ENCODE results near the gene SLC9A1.

Gene SLC9A1

DNA sequence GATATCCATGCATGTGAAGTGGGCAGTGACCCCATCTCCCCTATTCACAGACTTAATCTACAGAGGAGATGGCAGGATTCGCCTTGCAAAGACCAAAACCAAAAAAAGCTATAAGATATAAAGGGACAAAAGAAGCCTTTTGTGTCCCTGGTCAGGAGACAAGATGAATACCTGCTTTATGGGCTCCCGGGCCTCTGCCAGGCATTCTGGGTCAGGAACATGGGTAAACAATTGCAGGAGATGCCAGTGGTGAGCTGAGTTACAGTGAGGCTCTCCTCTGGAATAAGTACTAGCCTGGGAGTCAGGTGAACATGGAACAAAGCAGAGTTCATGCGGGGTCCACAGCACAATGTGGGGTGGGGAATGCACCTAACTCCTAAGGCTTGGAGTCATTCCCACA is 4.7 kb downstream of the SLC9A1 start:
- DNase-seq: no peak

DNA sequence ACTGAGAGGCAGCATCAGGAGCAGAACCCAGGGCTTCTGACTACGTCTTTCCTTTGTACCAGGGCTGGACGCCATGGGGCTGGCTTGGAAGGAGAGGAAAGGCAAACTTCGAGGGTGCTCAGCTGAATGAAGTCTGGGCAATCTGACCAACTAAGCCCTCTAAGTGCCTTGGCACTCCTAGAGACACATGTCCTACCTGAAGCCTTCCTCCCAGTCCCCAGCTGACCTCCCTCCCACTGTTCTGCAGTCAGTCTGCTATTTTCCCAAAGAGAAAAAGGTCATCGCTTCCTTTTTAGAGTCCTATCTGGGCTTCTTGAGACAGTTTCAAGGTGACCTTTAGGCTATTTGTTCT is 5.2 kb downstream of the SLC9A1 start:
- DNase-seq: no peak

DNA sequence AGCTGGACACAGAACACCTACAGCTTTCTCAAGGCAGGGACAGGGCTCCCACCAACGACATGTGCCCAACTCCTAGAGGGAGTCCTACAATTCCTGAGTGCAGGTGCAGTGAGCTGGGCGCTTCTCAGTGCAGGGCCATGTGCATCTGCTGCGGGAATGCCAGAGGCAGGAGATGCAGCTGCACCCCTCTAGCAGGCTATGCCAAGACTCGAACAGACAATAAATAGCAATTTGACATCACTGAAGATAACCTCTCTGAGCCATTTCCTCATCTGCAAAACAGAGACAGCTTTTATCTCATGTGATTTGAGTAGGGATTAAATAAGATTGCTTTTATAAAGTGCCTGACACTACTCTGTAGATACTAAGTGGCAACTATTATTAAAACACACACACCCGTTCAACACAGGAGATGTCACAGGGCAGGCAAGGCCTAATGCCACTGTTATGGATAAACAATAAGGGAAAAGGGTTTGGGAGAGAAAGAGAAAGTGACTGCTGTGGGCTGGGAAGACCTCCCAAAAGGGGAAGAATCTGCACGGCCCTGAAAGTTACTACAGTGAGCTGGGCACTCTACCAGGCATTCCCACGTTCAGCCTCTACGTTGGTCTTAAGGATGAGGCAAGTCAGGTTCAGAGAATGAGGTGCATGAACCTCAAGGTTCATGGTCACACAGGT is 5.7 kb downstream of the SLC9A1 start:
- DNase-seq: no peak

DNA sequence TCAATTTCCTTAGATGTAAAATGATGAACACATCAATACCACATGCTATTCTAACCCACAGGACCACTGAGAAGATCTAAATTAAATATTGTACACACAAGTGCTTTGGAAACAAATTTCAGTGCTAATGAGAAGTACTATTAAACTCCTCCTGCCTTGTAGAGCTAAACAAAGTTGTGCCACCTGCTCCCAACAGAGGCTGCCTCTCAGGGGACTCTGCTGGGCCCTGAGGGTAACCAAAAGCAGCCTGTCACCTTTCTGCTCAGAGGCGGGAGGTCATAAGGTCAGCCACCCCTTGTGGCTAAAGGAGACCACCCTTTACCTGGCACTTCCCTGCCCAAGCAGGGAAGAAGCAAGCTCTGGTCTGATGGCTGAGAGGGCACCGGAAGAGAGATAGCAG is 6.3 kb downstream of the SLC9A1 start:
- DNase-seq: no peak

DNA sequence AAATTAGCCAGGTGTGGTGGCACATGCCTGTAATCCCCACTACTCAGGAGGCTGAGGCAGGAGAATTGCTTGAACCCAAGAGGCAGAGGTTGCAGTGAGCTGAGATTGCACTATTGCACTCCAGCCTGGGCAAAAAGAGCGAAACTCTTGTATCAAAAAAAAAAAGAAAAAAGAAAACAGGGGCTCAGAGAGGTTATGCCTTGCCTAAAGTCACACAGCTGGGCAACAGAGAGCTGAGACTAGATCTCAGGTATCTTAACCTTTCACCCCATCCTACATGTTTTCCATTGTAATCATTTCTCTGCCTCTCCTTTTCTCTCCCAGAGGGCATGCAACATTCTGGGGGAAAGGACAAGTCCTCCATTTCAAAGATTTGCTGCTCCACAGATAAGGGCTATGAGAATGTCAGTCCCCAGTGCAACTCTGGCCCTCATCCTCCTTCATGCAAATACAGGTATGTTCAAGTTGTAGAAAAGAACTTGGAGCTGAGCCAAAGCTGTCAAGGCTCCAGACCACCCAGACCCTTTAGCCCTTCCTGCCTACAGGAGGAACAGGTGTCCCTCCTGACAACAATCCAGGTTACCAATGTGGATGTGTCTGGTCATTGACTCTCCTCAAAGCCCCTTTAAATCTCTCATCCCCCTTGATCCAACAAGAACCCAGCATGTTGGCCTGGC is 6.9 kb downstream of the SLC9A1 start:
- DNase-seq: peak; percentile 30

DNA sequence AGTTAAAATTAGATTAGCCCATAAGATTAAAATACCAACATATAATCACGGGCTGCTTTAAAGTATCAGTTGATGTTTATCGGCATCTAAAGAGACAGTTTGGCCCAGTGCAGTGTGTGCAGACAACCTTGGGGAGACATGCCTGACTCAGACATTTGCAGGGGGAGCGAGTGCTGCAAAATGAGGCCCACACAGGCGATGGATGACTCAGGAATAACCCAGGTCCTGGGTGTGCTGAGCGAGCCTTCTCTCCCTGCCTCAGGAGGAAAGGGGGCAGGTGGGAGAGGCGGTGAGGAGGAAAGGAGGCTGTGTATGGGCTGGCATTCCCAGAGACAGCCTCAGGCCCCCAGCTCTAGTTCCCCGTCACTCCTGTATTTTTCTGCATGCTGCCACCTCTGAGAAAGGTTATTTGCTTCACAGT is 9.0 kb downstream of the SLC9A1 start:
- DNase-seq: peak; percentile 72

DNA sequence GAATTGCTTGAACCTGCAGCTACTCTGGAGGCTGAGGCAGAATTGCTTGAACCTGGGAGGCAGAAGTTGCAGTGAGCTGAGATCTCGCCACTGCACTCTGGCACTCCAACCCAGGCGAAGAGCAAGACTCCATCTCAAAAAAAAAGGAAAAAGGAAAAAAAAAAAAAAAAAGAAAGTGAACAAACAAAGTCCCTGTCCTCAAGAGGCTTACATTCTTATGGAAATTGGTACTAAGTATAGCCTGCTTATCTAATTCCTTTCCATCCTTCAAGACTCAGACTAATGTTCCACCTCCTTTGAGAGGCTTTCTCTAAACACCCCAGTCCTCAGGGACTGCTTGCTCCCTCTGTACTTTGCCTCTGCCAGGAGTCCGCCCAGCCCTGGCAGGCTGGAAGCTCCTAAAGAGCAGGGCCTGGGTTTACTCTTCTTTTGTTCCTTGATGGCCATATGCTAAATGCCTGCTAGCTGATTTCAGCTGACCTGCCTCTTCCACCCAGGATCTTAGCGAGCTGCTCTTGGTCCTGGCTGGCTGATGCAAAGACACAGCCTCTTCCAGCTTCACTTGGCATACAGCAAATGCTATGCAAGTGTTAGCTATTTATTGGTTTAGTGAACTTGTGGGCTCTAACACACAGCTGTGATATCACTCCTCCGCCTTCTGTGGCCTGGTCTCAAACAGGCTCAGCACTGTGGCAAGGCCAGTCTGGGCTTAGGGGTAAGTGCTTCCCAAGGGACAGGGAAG is 9.8 kb downstream of the SLC9A1 start:
- DNase-seq: peak; percentile 94

DNA sequence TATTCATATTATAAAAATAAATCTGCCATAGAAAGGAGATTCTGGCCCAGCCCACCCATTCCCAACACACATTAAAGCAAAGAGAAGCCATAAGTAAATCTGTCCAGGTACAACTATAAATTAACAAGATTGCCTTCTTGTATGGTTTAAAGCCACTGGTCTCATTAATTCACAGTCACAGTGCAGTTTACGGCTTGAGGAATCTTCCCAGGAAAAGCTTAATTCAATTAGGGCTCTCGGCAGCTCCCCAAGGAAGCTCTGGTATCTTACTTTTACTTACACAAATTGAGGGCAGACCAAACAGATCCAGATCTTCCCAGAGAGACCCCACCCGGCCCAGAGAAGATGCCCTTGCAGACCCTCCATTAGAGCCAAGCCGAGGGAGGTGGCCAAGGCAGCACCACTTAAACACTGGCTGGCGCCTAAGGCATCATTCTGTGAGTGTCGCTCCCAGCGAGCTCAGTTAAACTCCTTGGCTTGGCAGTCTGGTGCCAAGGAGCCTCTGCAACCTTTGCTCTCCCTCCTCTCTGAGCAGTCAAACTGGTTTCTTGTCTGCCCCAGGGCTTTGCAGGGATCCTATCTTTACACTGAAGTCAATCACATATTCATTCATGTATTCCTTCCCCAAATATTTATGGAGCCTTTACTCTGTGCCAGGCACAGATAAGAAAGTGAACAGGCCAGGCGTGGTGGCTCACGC is 10.7 kb downstream of the SLC9A1 start:
- DNase-seq: peak; percentile 74

DNA sequence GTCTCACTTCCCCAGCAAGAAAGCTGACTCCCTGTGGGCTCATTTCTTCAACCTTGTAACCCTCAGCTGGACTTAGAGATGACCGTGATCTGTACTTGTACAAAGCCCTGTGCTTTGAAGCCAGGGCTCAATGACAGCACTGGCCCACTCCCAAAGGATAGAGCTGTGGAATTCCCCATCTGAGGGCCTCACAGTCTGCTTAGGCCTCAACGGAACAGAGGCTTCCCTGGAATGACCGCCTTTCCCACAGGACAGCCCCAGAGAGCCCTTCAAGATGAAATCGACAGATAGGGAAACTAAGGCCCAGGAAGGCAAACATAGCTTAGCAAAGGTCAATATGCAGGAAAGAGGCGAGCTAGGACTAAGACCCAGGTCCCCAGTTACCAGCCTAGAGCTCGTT is 11.5 kb downstream of the SLC9A1 start:
- no peak for DNase-seq

DNA sequence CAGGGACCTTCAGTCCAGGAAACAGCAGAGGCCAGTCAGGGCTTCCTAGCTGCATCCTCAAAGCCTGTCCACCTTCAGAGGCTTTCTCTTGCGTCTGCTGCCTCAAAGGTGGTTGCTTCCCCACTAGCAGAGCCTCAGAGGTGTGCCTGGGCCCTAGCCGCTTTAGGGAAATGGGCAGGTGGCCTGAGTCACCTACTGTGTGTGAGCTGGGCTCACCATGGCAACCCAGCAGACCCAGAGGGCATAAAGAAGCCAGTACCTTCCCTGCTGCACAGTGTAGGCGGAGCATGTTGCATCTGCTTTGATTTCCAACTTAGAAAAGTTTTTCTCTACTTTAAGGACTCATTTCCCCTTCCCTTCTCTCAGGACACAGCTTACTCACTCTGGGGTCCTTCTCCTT is 12.5 kb downstream of the SLC9A1 start:
- no peak for DNase-seq

DNA sequence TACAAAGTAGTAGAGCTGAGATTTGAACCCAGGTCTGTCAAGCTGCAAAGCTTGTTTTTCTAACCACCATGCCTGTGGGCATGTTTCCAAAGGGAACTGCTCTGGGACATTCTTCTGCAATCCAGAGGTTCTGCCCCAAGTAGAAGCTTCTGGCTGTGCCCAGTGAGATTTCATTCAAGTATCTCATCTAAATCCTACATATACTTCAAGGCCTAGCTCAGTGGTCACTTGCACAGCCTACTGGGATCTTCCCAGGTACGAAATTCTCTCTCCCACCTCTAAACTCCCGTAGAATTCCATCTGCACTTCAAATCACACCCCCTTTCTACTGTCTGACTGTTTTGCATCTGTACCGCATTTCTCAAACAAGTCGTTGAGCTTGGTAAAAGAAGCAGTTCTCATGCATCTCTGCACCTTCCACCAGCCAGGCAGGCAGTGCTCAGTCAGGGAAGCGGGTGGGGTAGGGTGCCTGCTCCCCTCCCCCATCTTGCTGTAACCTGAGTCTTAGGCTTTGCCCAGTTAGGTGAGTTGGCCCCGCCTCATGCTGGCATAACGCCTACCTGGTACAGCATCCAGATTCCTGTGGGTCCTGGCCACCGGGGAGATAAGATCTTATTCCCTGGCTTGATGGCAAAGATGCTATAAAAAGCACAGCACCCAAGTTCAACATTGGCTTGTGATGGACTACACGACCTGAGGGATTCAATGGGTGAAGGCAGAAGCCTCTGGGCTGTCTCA is 13.5 kb downstream of the SLC9A1 start:
- no peak for DNase-seq

DNA sequence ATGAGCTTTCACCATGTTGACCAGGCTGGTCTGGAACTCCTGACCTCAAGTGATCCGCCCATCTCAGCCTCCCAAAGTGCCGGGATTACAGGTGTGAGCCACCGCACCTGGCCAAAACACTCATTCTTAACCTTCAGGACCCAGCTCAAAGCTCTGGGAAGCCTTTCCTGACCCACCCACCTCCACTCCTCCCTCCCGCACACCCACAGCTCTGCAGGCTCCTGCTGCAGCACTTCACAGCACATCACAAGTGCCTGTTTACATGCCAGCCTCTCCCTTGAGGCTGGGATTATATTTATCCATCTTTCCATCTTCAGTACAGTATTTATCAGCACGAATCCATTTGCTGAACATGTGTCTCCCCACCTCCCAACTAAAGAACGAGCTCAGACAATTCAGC is 14.9 kb downstream of the SLC9A1 start:
- DNase-seq: no peak

DNA sequence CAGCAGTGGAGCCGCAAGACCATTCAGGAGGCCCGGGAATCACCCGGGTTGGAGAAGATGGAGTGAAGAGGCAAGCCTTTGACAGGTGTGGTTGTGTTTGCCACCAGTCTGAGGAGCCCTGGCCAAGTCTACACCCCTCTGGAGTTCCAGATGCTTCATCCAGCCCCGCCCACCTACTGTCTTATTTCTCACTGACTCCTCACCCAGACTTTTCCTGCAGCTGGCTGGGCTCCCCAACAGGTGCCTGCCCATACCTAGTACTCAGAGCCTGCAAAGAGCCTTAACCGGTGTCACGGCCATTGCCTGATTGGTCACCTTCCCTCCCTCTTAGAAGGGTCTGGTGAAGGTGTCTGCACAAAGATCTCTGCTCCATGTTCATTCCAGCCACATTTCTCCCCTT is 16.0 kb downstream of the SLC9A1 start:
- DNase-seq: no peak

DNA sequence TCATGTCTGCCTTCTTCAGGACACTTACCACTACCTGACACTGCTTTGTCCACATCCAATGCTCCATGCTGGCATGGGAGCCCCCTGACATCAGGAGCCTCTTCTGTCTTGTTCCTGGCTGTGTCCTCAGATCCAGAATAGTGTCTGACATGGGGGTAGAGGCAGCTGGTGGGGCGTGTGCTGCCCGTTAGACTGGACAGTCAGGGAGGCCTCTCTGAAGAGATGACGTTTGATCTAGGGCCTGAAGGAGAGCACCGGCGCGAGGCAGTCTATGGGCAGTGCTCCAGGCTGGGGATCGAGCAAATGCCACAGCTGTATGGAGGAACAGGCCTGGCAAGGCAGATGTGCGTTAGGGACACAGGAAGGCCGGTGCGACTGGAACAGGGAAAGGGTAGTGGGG is 16.6 kb downstream of the SLC9A1 start:
- no peak for DNase-seq

DNA sequence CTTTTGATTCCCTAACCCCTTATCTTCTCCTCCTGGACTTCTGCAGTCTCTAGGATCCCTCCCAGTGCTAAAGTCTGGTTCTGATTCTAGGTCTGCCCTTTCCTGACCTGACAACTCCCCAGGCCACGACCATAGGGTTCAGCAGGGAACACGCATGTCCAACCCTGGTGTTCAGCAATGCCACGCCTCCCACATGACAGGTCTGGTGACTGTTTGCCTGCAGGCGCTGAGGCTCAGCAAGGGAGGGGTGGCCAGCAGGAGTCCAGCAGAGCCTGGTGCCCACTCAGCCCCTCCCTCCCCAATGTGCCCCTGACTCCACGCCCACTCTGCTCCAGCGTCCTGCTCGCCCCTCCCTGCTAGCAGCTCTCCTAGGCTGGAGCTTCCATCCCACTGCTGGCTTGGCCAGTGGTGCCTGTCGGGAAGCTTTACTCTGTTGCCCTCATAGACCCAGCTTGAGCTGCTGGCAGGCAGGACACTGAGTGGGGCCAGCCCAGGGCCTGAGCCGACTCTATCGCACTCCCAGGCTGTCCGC is 17.3 kb downstream of the SLC9A1 start:
- DNase-seq: no peak

DNA sequence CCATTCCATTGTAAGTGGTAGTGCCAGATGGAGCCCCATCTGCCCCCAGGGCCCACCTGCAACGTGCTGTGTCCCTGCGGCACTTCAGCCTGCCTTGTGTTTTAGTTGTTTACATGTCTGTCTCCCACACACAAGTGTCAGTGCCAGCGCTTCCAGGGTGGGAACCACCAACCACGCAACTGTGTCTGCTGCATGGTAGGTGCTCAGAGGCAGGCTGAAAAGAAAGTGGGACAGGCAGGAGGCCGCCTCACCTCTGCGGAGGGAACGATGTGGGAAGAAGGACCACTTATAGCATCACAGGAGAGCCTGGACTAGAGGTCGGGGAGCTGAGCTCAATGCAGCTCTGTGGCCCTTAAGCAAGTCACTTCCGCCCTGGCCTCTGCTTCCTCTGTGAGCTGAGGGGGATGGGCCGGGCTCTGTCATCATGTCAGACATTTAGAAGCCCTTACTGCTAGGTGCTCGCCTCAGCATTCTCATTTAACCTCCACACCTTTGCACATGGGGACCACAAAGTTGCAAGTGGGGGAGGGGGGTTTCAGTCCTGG is 17.9 kb downstream of the SLC9A1 start:
- DNase-seq: peak; percentile 55

DNA sequence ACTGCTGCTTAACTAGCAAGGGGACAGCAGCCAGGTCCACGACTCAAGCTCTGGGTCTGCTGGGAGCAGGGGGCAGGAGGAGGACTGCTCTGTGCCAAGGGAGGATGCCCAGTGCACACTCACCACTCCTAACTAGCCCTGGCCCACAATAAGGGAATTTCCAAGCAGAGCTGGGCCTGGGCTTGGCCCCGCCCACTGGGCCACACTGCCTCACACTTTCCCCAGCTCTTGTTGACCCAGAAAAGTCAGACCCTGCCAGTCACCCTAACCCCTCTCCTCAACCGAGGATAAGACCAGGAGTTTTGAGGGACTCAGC is 18.7 kb downstream of the SLC9A1 start:
- DNase-seq: no peak

DNA sequence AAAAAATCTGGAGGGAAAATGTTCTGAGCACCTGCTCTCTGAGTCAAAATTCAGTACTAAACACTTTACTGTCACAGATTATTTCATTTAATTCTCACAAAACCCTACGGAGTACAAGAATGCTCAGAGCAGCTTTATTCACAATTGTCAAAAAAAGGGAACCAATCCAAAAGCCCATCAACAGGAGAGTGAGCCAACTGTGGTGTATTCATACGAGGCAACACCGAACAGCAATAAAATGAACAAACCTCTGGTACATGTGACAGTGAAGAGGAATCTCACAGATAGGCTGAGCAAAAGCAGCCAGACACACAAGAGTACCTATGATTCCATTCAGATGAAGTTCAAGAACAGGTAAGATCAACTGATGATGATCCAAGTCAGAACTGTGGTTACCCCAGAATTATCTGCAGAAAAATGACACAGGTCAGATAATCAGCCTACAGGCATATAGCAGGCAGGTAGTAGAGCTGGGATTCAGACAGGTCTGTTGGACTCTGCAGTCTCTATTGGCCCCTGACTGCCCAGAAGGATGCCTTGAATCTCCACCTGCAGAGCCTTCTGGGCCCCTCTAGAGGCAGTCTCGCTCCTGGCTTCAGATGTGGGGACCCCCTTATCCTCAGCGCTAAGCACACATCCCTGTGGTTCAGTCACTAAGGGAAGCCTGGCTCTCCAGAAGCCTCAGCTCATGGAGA is 19.2 kb downstream of the SLC9A1 start:
- DNase-seq: peak; percentile 50

DNA sequence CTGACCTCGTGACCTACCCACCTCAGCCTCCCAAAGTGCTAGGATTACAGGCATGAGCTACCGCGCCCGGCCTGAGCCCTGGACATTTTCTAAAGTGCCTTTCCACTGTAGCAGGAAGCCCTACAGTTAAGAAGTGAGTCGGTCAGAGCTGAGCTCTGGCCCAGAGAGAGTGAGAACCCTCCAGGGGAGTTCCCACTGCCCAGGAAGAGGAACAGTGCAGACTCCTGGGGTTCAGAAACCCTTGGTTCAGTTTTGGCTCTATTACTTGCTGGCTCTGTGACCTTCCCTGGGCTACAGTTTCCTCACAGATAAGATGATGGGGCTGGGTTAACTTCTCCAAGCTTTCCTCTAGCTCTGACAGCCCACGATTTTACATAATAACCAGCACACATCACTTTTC is 20.9 kb downstream of the SLC9A1 start:
- no peak for DNase-seq

DNA sequence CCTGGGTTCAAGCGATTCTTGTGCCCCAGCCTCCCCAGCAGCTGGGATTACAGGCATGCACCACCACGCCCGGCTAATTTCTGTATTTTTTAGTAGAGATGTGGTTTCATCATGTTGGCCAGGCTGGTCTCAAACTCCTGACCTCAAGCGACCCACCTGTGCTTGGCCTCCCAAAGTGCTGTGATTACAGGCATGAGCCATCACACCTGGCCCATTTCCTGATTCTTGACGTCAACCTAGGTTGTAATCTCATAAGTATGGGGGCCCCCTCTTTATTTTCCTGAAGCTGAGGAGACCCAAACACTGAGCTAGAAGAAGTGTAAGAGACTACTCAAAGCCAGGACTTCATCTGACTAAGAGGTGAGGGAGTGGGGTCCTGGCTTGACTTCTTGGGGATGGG is 21.8 kb downstream of the SLC9A1 start:
- DNase-seq: no peak

DNA sequence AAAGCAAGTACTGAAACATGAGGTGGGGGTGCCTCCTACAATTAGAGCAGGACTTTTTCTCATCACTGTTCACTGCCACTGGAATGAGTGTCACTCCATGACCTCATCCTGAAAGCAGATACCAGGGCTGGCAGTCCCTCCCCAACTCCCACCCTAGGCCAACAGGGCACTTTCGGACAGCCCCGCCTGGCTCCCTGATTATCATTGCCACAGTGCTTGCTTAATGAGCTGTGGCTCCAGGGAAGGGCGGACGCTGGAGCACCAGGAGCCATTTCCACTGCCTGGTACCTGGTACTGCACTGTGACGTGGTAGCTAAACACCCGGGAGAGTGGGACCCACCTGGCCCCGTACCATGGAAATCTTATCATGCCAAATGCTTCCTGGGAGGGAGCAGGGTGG is 22.3 kb downstream of the SLC9A1 start:
- no peak for DNase-seq

DNA sequence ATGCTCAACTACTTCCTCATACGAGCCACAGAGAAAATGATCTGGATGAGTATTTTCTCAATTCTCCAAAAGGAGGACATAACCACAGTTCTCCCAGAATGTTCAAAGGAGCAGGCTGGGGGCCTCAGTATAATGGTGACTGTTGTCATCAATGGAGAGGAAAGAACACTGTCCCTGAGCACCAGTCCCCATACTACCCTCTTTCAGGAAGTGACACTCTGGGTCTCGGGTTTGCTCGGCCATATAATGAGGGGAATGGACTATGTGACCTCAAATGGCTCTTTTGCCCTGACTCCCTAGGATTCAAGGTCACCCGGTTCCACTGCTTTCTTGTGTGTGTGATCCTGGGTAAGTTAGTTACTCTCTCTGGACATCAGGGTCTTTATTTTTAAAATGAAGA is 22.8 kb downstream of the SLC9A1 start:
- no peak for DNase-seq

Measured in NCI-H82 (cell line).